ENCODE results near the gene ANKS4B. TPM values are rescaled to one million over a fixed set of nuclear protein-coding genes. Genes with fewer than 3 reads are reported as not detected.

The ANKS4B gene
- total and polyA plus RNA-seq, 2 of the 8 experiments (the other 6 are each of a cell fraction or from before 2014, with no cell fraction given) = 0.06 to 0.15 TPM

DNA sequence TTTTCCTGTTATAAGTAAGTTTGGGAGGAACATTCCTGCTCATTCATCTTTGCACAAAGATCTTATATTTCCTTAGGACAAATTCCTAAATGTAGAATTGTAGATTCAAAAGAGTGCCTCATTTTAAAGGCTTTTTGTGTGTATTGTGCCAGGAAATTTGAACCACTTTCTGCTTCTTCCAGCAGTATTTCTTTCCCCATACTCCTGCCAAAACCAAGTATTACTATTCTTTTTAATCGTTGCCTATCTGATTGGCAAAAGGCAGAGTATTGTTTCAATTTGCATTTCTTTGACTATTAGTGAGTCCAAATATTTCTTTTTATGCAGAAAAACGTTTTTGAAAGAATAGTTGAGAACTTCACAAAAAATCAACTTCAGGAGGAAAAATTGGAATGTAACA is 9.3 kb downstream of the ANKS4B start:
- H3K9me3 ChIP-seq (ENCODE audit: insufficient read depth in 2 of 2, low read depth in 1 of 2, low read length in 1 of 2) = no peaks in the 10 kb centered on the region
- POLR2A ChIA-PET (ENCODE audit: partially characterized antibody) = no interaction called here
- H3K23me2 ChIP-seq (ENCODE audit: low read depth, low read length) = no peaks in the 10 kb centered on the region
- no peak overlapping the region for H3K18ac ChIP-seq (ENCODE audit: extremely low read depth, low read length)
- no peak overlapping the region for H2BK20ac ChIP-seq (ENCODE audit: low read length)
- H4K8ac ChIP-seq (ENCODE audit: extremely low read depth, insufficient read depth, low read length) = no peak overlapping the region
- H3K9ac ChIP-seq (replicated peaks in 1 of 4; ENCODE audit: extremely low read depth in 1 of 4, low read depth in 3 of 4, low read length in 3 of 4) = no peak overlapping the region
- no peak overlapping the region for H3K4me2 ChIP-seq (ENCODE audit: insufficient read depth in 1 of 2, low read depth in 2 of 2, low read length in 2 of 2)
- H2BK12ac ChIP-seq (ENCODE audit: low read depth, low read length) = no peak overlapping the region
- H3K79me2 ChIP-seq (ENCODE audit: control insufficient read depth in 1 of 2, insufficient read depth in 2 of 2, low read length in 2 of 2) = no peaks in the 10 kb centered on the region
- H4K5ac ChIP-seq (ENCODE audit: insufficient read length, low read depth, low read length) = no peak overlapping the region
- 65% methylated on average over 2 of the region's 2 CpGs; no CpG with 5 or more reads in 1 of the 2 experiments for WGBS, 2 experiments (ENCODE audit: extremely low coverage in 1 of 2, insufficient coverage in 1 of 2, insufficient read length in 1 of 2, insufficient replicate concordance in 2 of 2, low coverage in 1 of 2, low lambda C conversion rate in 2 of 2, missing lambda C conversion rate in 1 of 2)
- no peak overlapping the region for H2AK5ac ChIP-seq (ENCODE audit: low read depth, low read length)
- no peak overlapping the region for H2BK5ac ChIP-seq (ENCODE audit: low read depth, low read length)
- no peaks in the 10 kb centered on the region for H3K27me3 ChIP-seq (replicated peaks in 1 of 4; ENCODE audit: control insufficient read depth in 3 of 4, extremely low read depth in 1 of 4, insufficient read depth in 3 of 4, low read length in 3 of 4)
- DNase-seq (ENCODE audit: low read depth in 1 of 2, low spot score in 2 of 2) (no peak), FAIRE-seq (no peak)
- H2BK120ac ChIP-seq (replicated peaks; ENCODE audit: low read depth, low read length) = no peak overlapping the region
- no peaks in the 10 kb centered on the region for H3K4me1 ChIP-seq (replicated peaks in 1 of 4; ENCODE audit: control insufficient read depth in 3 of 4, insufficient read depth in 4 of 4, low read length in 3 of 4)
- no peak overlapping the region for H3K56ac ChIP-seq (replicated peaks; ENCODE audit: insufficient read length, low read depth, low read length)
- H4K20me1 ChIP-seq (replicated peaks in 1 of 2; ENCODE audit: control insufficient read depth in 1 of 2, insufficient read depth in 2 of 2, low read length in 2 of 2) = no peaks in the 10 kb centered on the region
- no peak overlapping the region for H3K23ac ChIP-seq (ENCODE audit: insufficient read length)
- no peak overlapping the region for H3K27ac ChIP-seq (ENCODE audit: low read depth, low read length)
- H2BK15ac ChIP-seq (ENCODE audit: low read length) = no peak overlapping the region
- no peak overlapping the region for H3K14ac ChIP-seq (ENCODE audit: insufficient read length)
- H4K91ac ChIP-seq (replicated peaks; ENCODE audit: insufficient read length, low read length) = no peak overlapping the region
- no peak overlapping the region for H3K4me3 ChIP-seq (ENCODE audit: extremely low read depth in 1 of 4, insufficient read depth in 2 of 4, low read depth in 3 of 4, low read length in 4 of 4)
- no peaks in the 10 kb centered on the region for H3K36me3 ChIP-seq (ENCODE audit: control insufficient read depth in 2 of 4, insufficient read depth in 4 of 4, low read length in 3 of 4)
- no peak overlapping the region for H3K4ac ChIP-seq (replicated peaks; ENCODE audit: insufficient read length, low read depth, low read length)
- H2AFZ ChIP-seq (ENCODE audit: low read length) = no peak overlapping the region
- CTCF ChIA-PET (ENCODE audit: partially characterized antibody) = interaction anchor here (0.6 kb wide), 1 partner anchor 30 kb away, joined by 3 read pairs; no protein-coding TSS in a partner anchor
- H3K79me1 ChIP-seq (ENCODE audit: low read depth, low read length) = no peaks in the 10 kb centered on the region
- TF ChIP-seq, protein P1, sequence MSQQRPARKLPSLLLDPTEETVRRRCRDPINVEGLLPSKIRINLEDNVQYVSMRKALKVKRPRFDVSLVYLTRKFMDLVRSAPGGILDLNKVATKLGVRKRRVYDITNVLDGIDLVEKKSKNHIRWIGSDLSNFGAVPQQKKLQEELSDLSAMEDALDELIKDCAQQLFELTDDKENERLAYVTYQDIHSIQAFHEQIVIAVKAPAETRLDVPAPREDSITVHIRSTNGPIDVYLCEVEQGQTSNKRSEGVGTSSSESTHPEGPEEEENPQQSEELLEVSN (IDR thresholded peaks at IDR 0.05) = no peak
- TF ChIP-seq POLR2A (IDR thresholded peaks at IDR 0.05; ENCODE audit: control extremely low read depth in 1 of 2, low read depth in 2 of 2, low read length in 2 of 2) (no peak), SUZ12 (IDR thresholded peaks at IDR 0.05; ENCODE audit: low read length) (no peak), EZH2 (IDR thresholded peaks at IDR 0.05; ENCODE audit: low read depth, low read length, severe bottlenecking) (no peak), FOSL1 (IDR thresholded peaks at IDR 0.05; ENCODE audit: insufficient read depth, low read depth, low read length) (no peak), POLR2AphosphoS5 (IDR thresholded peaks at IDR 0.05; ENCODE audit: low read depth, low read length) (no peak), TAF7 (optimal IDR thresholded peaks at IDR 0.05; ENCODE audit: borderline replicate concordance, low read depth, low read length) (no peak), CREB1 (IDR thresholded peaks at IDR 0.05) (no peak), SAP30 (IDR thresholded peaks at IDR 0.05; ENCODE audit: insufficient read depth, insufficient replicate concordance, low read length) (no peak), RBBP5 (IDR thresholded peaks at IDR 0.05; ENCODE audit: borderline replicate concordance, low read depth, low read length) (no peak), BACH1 (IDR thresholded peaks at IDR 0.05; ENCODE audit: low read length) (no peak), ZNF274 (IDR thresholded peaks at IDR 0.05; ENCODE audit: borderline replicate concordance, extremely low read depth, low read length) (no peak)
- TF ChIP-seq, protein P2, sequence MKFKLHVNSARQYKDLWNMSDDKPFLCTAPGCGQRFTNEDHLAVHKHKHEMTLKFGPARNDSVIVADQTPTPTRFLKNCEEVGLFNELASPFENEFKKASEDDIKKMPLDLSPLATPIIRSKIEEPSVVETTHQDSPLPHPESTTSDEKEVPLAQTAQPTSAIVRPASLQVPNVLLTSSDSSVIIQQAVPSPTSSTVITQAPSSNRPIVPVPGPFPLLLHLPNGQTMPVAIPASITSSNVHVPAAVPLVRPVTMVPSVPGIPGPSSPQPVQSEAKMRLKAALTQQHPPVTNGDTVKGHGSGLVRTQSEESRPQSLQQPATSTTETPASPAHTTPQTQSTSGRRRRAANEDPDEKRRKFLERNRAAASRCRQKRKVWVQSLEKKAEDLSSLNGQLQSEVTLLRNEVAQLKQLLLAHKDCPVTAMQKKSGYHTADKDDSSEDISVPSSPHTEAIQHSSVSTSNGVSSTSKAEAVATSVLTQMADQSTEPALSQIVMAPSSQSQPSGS (IDR thresholded peaks at IDR 0.05; ENCODE audit: low read length) = no peak

Data from H1 (cell line).